ENCODE measurements around the gene MAN1A1. TPM values are rescaled to one million over a fixed set of nuclear protein-coding genes. Genes with fewer than 3 reads are reported as not detected.

MAN1A1 gene
- total and polyA plus RNA-seq, 2 of the 4 experiments (the other 2 are of a cell fraction): 5.9 to 6.4 TPM

DNA sequence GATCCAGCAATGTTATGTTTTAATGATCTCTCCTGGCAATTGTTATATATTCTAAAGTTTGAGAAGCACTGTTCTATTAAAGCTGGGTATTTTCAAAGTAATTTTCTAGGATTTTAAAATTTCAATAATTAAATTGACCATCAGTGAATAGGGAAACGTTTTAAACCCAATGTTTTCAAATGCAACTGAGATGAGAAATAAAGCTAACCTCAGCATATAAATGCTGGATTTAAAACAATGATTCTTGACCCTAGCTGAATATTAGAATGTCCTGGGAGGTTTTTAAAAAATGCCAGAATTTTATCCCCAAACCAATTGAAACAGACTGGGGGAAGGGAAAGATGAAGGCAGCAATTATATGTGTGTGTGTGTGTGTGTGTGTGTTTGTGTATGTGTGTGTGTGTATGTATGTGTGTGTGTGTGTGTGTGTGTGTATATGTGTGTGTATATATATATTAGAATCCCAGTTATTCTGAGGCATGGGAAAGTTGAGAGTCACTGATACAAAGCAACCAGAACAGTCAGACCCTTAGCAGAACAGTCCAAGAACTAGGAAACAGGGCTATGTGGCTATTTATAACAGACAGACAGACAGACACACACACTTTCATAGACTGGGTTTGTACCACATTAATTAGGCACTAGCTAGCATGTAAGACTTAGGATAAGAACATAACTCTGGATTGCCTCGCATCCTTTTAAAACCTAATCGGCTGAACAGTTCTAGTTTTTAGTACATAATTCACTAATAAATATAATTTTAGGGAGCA, 107.8 kb downstream of the MAN1A1 start:
- intact Hi-C loops (cut with micrococcal nuclease) (no loop called here), dilution Hi-C loops (cut with HindIII; ENCODE audit: low sequenced_read_pairs, unreplicated experiment) (no loop called here), in situ Hi-C loops (cut with MboI; ENCODE audit: low sequenced_read_pairs) (no loop called here)
- Histone ChIP-seq H3K79me1 (ENCODE audit: low read depth in 1 of 2, low read length in 2 of 2) (no peaks in the 10 kb centered on the region), H2AFZ (replicated peaks; ENCODE audit: low read length, poor library complexity) (no peak overlapping the region), H3K23ac (ENCODE audit: low read depth, low read length) (no peak overlapping the region), H2AK5ac (ENCODE audit: low read depth, low read length) (no peak overlapping the region), H2BK120ac (ENCODE audit: low read depth, low read length) (no peak overlapping the region), H3K9me3 (ENCODE audit: control insufficient read depth, insufficient read depth, low read length) (no peaks in the 10 kb centered on the region), H3K27ac (ENCODE audit: insufficient read depth, low read length) (peak overlapping the region; percentile 2; the same call in 1 of the 2 replicates), H2BK15ac (ENCODE audit: low read depth, low read length) (no peak overlapping the region), H4K20me1 (ENCODE audit: insufficient read depth, low read length) (no peaks in the 10 kb centered on the region), H3K4me1 (ENCODE audit: control insufficient read depth, insufficient read depth, low read length) (peaks cover 4% of the 10 kb centered on the region; the same call in 1 of the 2 replicates), H3K4ac (ENCODE audit: low read depth, low read length) (no peak overlapping the region), H2BK20ac (ENCODE audit: low read depth, low read length) (no peak overlapping the region), H4K8ac (ENCODE audit: low read depth in 2 of 2, low read length in 2 of 2) (no peak overlapping the region), H3K14ac (replicated peaks; ENCODE audit: low read depth, low read length) (no peak overlapping the region), H3K27me3 (ENCODE audit: control insufficient read depth, insufficient read depth, low read length) (no peaks in the 10 kb centered on the region), H3K36me3 (ENCODE audit: control insufficient read depth, insufficient read depth, low read length) (0 out of 2 replicates have a peak, but pooled peaks cover 1% of the 10 kb centered on the region), H3K18ac (ENCODE audit: low read depth, low read length) (no peak overlapping the region), H4K91ac (ENCODE audit: insufficient read depth, low read depth, low read length) (no peak overlapping the region), H3K9me1 (ENCODE audit: insufficient read depth, low read length) (no peaks in the 10 kb centered on the region), H3K56ac (ENCODE audit: extremely low read depth, insufficient read depth, low read length) (no peak overlapping the region), H3K4me2 (ENCODE audit: low read depth, low read length) (no peak overlapping the region; the same call in 1 of the 2 replicates), H3K4me3 (ENCODE audit: insufficient read depth, low read depth, low read length) (no peak overlapping the region), H2AK9ac (replicated peaks; ENCODE audit: low read depth, low read length, poor library complexity) (no peak overlapping the region), H2BK5ac (ENCODE audit: low read depth, low read length, poor library complexity, severe bottlenecking) (no peak overlapping the region), H4K5ac (ENCODE audit: low read depth, low read length) (no peak overlapping the region), H3K9ac (ENCODE audit: low read depth, low read length) (no peak overlapping the region)
- DNase-seq: no peak
- BruUV-seq (replicated peaks): no TSS peak
- CTCF ChIA-PET: no interaction called here
- TF ChIP-seq CHD1 (IDR thresholded peaks at IDR 0.05; ENCODE audit: low read depth, low read length) (no peak), RFX5 (IDR thresholded peaks at IDR 0.05; ENCODE audit: low read depth, low read length) (no peak), MAFK (IDR thresholded peaks at IDR 0.05; ENCODE audit: low read depth, low read length) (peak; percentile 42)
- WGBS, 2 experiments (ENCODE audit: extremely low coverage in 2 of 2, insufficient read length in 1 of 2): no CpG with 5 or more reads among the region's 3 CpGs
- POLR2A ChIA-PET (ENCODE audit: unreplicated experiment): no interaction called here
- ATAC-seq (ENCODE audit: low read depth): no peak
